SU-DHL-6 (cell line): ENCODE results near the gene PTPRJ.

Experiments used
- EZH2phosphoT487 ChIP-seq: fragments of 200-600 bp; sonication (generic), shearing (Covaris generic); conservative IDR thresholded peaks from 2 replicates; pipeline ENCODE4 v1.6.1; 2018; ENCODE audit warnings: mild to moderate bottlenecking, antibody characterized with exemption, low read length, moderate library complexity, mixed read lengths
- TF ChIP-seq, protein P1 (sequence below): fragments of 200-600 bp; sonication (generic); IDR thresholded peaks from one replicate; pipeline ENCODE4 v1.5.1; 2017; ENCODE audit warnings: antibody characterized with exemption, mild to moderate bottlenecking, low read length, moderate library complexity; ENCODE audit not compliant: insufficient read depth, poor library complexity, severe bottlenecking

GRCh38 chr11:48029681-48030290 lies 49.4 kb downstream of the PTPRJ start:
- TF ChIP-seq, protein P1, sequence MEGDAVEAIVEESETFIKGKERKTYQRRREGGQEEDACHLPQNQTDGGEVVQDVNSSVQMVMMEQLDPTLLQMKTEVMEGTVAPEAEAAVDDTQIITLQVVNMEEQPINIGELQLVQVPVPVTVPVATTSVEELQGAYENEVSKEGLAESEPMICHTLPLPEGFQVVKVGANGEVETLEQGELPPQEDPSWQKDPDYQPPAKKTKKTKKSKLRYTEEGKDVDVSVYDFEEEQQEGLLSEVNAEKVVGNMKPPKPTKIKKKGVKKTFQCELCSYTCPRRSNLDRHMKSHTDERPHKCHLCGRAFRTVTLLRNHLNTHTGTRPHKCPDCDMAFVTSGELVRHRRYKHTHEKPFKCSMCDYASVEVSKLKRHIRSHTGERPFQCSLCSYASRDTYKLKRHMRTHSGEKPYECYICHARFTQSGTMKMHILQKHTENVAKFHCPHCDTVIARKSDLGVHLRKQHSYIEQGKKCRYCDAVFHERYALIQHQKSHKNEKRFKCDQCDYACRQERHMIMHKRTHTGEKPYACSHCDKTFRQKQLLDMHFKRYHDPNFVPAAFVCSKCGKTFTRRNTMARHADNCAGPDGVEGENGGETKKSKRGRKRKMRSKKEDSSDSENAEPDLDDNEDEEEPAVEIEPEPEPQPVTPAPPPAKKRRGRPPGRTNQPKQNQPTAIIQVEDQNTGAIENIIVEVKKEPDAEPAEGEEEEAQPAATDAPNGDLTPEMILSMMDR = no peak
- TF ChIP-seq EZH2phosphoT487 = no peak
